ENCODE data around the gene POLR3E.
"Not testable (repeated sequence)": the region's sequence is repeated elsewhere in the genome, so short reads cannot be mapped to it uniquely, and the experiment has no call there.

The POLR3E gene

DNA sequence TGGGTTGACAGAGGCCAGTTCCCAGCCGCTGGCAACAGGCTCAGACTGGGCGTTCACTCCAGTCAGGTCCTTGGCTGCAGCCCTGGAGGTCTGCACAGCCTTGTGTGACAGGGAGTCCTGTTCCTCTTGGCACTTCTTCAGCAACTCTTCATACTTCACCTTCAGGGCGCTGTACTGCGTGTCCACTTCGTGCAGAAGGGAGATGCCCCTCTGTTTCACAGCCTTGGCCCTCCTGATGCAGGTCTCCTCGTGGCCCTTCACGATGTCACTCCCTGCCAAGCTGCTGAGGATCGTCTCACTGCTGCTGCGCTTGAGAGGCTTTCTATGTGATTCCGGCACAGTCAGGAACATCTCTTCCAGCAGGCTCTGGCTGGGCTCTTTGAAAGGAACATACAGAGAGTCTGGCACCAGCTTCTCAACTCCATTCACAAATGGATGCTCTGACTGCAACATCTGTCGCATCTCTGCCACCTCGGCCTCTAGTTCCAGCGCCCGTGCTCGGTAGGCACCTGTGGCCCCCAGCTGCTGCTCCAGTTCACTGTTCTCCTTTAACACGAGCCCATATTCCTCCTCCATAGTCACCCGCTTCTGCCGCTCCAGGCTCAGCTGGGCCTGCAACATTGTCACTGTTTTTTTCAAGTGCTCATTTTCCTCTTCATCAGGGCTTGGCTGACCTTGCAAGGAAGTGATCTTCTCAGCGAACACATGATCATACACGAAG lies 50.1 kb downstream of the POLR3E start:
- TF ChIP-seq, protein P1, sequence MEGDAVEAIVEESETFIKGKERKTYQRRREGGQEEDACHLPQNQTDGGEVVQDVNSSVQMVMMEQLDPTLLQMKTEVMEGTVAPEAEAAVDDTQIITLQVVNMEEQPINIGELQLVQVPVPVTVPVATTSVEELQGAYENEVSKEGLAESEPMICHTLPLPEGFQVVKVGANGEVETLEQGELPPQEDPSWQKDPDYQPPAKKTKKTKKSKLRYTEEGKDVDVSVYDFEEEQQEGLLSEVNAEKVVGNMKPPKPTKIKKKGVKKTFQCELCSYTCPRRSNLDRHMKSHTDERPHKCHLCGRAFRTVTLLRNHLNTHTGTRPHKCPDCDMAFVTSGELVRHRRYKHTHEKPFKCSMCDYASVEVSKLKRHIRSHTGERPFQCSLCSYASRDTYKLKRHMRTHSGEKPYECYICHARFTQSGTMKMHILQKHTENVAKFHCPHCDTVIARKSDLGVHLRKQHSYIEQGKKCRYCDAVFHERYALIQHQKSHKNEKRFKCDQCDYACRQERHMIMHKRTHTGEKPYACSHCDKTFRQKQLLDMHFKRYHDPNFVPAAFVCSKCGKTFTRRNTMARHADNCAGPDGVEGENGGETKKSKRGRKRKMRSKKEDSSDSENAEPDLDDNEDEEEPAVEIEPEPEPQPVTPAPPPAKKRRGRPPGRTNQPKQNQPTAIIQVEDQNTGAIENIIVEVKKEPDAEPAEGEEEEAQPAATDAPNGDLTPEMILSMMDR (conservative IDR thresholded peaks at IDR 0.05; ENCODE audit: low read length), result no peak
- DNase-seq (ENCODE audit: low read depth), result no peak
- no peak overlapping the region for H3K4me3 ChIP-seq (ENCODE audit: low read length)

DNA sequence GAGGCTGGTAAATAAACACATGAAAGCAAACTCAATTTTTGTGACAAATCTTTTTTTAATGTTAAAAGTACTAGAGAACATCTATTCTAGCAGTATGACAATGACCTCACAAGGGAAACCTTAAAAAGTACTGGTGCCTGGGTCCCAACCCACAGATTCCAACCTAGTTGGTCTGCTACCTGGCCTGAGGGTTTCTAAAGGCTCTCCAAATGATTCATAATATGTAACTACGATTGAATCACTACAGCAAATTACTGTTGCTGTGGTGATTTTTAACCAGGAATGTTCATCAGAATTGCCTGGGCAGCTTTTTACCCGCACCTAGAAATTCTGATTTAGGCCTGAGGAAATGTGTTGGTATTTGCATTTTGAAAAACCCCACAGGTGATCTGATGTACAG lies 51.1 kb downstream of the POLR3E start:
- no peak overlapping the region for H3K4me3 ChIP-seq (ENCODE audit: low read length)
- TF ChIP-seq, protein P1 (conservative IDR thresholded peaks at IDR 0.05; ENCODE audit: low read length), result no peak
- no peak for DNase-seq (ENCODE audit: low read depth)

DNA sequence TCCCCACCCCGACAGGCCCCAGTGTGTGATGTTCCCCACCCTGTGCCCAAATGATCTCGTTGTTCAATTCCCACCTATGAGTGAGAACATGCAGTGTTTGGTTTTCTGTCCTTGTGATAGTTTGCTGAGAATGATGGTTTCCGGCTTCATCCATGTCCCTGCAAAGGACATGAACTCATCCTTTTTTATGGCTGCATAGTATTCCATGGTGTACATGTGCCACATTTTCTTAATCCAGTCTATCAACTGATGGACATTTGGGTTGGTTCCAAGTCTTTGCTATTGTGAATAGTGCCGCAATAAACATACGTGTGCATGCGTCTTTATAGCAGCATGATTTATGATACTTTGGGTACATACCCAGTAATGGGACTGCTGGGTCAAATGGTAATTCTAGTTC lies 53.8 kb downstream of the POLR3E start:
- not testable (repeated sequence) for DNase-seq (ENCODE audit: low read depth); H3K4me3 ChIP-seq (ENCODE audit: low read length)

DNA sequence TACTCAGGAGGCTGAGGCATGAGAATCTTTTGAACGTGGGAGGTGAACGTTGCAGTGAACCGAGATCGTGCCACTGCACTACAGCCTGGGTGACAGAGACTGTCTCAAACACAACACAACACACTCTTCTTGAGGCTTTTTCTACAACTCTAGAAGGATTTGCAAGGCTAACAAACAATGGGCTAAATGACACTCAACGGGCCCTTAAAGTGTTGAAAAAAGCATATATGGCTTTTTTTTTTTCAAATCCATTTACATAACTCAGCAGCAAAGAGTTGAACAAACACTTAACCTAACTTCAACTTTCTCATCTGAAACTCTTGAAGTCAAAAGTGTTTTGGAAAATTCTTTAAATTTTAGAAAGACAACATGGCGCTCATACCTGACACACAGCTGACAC lies 54.9 kb downstream of the POLR3E start:
- no peak for DNase-seq (ENCODE audit: low read depth)
- no peak overlapping the region for H3K4me3 ChIP-seq (ENCODE audit: low read length)
- TF ChIP-seq, protein P1 (conservative IDR thresholded peaks at IDR 0.05; ENCODE audit: low read length), result no peak

DNA sequence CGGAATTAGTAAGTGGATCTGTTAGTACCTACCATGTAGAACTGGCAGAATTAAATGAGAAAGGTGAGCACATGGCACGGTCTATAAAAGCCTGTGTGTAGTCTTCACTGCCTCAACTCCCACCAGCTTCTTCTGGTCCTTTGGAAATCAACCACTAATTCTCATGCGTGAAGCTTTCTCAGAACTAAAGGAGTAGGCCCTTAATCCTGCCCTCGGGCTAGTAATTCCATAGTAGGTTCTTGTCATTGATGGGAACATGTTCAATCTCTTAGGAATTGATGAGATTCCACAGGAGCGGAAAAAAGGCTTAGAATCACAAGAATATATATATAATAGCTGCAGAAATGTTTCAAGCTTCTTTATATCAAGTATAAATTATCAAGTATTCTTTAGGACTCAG lies 55.5 kb downstream of the POLR3E start:
- no peak overlapping the region for H3K4me3 ChIP-seq (ENCODE audit: low read length)
- TF ChIP-seq, protein P1 (conservative IDR thresholded peaks at IDR 0.05; ENCODE audit: low read length), result no peak
- DNase-seq (ENCODE audit: low read depth), result no peak

DNA sequence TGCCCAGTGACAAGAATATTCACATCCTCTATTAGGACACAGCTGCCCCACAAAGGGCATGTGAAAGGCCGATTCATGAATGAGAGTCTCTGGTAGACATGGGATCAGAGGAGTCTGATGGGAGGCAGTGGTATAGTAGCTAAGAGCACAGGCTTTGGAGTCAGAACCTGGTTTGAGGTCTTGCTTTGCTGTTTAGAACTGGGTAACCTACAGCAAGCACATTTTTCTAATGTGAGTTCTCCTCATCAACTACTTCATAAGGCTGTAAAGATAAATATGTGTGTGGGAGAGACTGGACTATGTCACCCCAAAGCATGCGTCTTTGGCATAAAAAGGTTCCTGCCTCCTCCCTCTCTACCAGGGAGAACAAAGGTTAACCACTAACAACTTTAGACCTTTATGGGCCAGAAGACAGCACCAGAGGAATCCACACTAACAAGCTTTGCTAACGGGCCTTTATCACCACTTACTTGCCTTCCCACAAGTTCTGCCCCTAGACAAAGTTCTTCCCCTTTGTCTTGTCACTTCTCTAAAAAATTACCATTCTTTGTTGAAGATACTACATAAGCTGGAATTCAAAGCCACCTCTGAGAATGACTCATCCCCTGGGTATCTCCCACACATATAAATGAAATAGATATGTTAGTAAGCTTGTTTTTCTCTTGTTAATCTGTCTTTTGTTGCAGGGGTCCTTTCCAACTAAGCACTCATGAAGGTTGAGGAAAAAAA lies 56.1 kb downstream of the POLR3E start:
- H3K4me3 ChIP-seq (ENCODE audit: low read length), result no peak overlapping the region
- peak; percentile 89 for DNase-seq (ENCODE audit: low read depth)
- TF ChIP-seq, protein P1 (conservative IDR thresholded peaks at IDR 0.05; ENCODE audit: low read length), result no peak

DNA sequence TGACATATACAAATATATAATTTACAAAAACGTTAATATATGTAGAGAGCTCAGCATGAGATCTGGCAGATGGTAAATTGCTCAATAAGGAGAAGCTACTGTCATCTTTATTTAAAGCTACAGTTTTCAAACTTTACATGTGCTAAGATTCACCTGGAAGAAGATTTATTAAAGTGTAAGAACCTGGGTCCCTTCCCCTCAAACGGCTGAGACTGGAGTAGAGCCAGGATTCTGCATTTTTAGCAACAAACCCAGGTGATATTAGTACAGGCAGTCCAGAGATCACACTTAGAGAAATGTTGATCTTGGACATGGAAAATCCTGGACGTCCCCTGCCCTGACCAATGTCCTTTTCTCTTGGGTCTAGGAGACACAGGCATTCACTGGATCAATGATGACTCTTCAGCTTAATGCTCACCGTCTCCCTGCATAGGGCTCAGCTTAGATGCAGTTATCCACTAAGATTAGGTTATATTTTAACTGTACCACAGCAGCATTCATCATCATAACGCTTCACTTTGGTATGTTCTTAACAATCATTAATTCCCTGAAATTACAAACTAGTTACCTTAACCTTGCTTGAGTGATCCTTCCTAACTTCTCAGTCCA lies 56.8 kb downstream of the POLR3E start:
- no peak overlapping the region for H3K4me3 ChIP-seq (ENCODE audit: low read length)

More for the DNA sequence above, 56.8 kb downstream of the POLR3E start:
- TF ChIP-seq, protein P1 (conservative IDR thresholded peaks at IDR 0.05; ENCODE audit: low read length), result no peak
- DNase-seq (ENCODE audit: low read depth), result no peak
